Measurements from ENCODE around the gene REEP3.

REEP3 gene

DNA sequence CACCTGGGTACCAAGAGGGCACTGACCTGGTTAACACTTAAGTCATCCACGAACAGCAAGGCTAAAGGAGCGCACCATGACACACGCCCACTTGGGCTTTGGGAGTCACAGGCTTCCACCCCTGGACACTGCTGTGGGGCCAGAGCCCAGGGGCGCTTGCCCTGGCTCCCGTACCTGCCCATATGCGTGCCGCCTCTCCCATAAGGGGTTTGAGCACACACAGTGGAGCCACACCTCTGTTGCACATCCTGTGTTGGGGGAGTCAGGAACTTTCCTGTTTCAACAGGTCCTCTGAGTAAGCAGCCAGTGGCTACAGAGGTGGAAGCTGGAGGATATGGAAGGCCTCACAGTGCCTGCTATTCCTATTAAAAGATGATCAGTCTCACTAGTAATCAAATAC lies 152.0 kb downstream of the REEP3 start:
- peak overlapping the region; percentile 41 for H3K27ac ChIP-seq (ENCODE audit: poor library complexity, severe bottlenecking)
- H3K4me1 ChIP-seq (ENCODE audit: insufficient read depth, poor library complexity, severe bottlenecking), result peaks cover 20% of the 10 kb centered on the region
- TF ChIP-seq, protein P1, sequence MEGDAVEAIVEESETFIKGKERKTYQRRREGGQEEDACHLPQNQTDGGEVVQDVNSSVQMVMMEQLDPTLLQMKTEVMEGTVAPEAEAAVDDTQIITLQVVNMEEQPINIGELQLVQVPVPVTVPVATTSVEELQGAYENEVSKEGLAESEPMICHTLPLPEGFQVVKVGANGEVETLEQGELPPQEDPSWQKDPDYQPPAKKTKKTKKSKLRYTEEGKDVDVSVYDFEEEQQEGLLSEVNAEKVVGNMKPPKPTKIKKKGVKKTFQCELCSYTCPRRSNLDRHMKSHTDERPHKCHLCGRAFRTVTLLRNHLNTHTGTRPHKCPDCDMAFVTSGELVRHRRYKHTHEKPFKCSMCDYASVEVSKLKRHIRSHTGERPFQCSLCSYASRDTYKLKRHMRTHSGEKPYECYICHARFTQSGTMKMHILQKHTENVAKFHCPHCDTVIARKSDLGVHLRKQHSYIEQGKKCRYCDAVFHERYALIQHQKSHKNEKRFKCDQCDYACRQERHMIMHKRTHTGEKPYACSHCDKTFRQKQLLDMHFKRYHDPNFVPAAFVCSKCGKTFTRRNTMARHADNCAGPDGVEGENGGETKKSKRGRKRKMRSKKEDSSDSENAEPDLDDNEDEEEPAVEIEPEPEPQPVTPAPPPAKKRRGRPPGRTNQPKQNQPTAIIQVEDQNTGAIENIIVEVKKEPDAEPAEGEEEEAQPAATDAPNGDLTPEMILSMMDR (IDR thresholded peaks at IDR 0.05; ENCODE audit: poor library complexity, severe bottlenecking), result no peak
- no peaks in the 10 kb centered on the region for H3K36me3 ChIP-seq (ENCODE audit: low read depth)
- DNase-seq (ENCODE audit: low spot score) (no peak), ATAC-seq (ENCODE audit: low read depth) (peak; percentile 96)
- H3K4me3 ChIP-seq (ENCODE audit: severe bottlenecking), result no peak overlapping the region
- no peaks in the 10 kb centered on the region for H3K9me3 ChIP-seq (ENCODE audit: severe bottlenecking)
- H3K27me3 ChIP-seq (ENCODE audit: insufficient read depth, poor library complexity, severe bottlenecking), result no peaks in the 10 kb centered on the region

DNA sequence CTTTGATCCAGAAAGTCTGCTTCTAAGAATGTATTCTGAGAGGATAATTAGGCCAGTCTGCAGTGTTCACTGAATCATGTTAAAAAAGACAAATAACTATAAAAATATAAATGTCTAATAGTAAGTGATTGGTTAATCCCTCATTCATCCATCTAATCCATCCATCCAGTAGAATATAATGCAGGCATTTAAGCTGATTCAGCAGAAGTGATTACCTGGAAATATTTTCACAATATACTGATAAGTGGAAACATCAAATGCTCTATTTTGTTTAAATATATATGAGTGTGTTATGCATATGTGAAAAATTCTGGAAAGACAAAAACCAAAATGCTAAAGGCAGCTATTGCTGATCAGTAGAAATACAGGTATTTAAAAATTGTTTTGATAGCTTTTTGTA lies 152.6 kb downstream of the REEP3 start:
- Histone ChIP-seq H3K4me1 (ENCODE audit: insufficient read depth, poor library complexity, severe bottlenecking) (peaks cover 20% of the 10 kb centered on the region), H3K4me3 (ENCODE audit: severe bottlenecking) (no peak overlapping the region), H3K9me3 (ENCODE audit: severe bottlenecking) (no peaks in the 10 kb centered on the region), H3K36me3 (ENCODE audit: low read depth) (no peaks in the 10 kb centered on the region), H3K27me3 (ENCODE audit: insufficient read depth, poor library complexity, severe bottlenecking) (no peaks in the 10 kb centered on the region), H3K27ac (ENCODE audit: poor library complexity, severe bottlenecking) (peak overlapping the region; percentile 41)
- no peak for DNase-seq (ENCODE audit: low spot score)
- ATAC-seq (ENCODE audit: low read depth), result no peak
- TF ChIP-seq, protein P1 (IDR thresholded peaks at IDR 0.05; ENCODE audit: poor library complexity, severe bottlenecking), result no peak
